SK-N-MC (cell line): Measurements from ENCODE around the gene KPNA1.
A peak's percentile ranks its signal among the peaks of the same experiment; 100 is the strongest.

Source experiments
- DNase-seq: peaks from one replicate; pipeline ENCODE4 v3.0.0-alpha.2; 2011; ENCODE audit warnings: low read depth, low spot score
- H3K27ac ChIP-seq: fragments of 200-600 bp; sonication (generic); 2 replicates; pipeline ENCODE4 v1.5.1; 2016; ENCODE audit warnings: mixed run types
- H3K36me3 ChIP-seq: fragments of 200-600 bp; sonication (generic); 2 replicates; pipeline ENCODE4 v1.6.1; 2017; ENCODE audit warnings: antibody characterized with exemption, low read length, mixed read lengths; ENCODE audit not compliant: insufficient read depth
- H3K4me3 ChIP-seq: fragments of 200-600 bp; sonication (generic); 2 replicates; pipeline ENCODE4 v1.5.1; 2016
- H3K9ac ChIP-seq: fragments of 200-600 bp; sonication (generic); 2 replicates; pipeline ENCODE4 v1.8.0; 2017; ENCODE audit warnings: mixed run types, mixed read lengths; ENCODE audit not compliant: insufficient read length
- H3K9me3 ChIP-seq: fragments of 200-600 bp; sonication (generic); 2 replicates; pipeline ENCODE4 v1.6.1; 2017; ENCODE audit warnings: low read depth, mild to moderate bottlenecking, antibody characterized with exemption, low read length, moderate library complexity, mixed read lengths
- EZH2 ChIP-seq: fragments of 200-600 bp; sonication (generic); IDR thresholded peaks from one replicate; pipeline ENCODE4 v1.6.1; 2017; ENCODE audit warnings: antibody characterized with exemption
- FOXP2 ChIP-seq: optimal IDR thresholded peaks from 2 replicates; pipeline ENCODE3; 2011; ENCODE audit warnings: mild to moderate bottlenecking, moderate library complexity; ENCODE audit not compliant: insufficient read depth; ENCODE audit errors: extremely low read length, control extremely low read depth
- POLR2AphosphoS5 ChIP-seq: IDR thresholded peaks from 2 replicates; pipeline ENCODE4 v1.6.1; 2012; ENCODE audit warnings: mild to moderate bottlenecking, low read depth, low read length, borderline replicate concordance

Gene KPNA1

DNA sequence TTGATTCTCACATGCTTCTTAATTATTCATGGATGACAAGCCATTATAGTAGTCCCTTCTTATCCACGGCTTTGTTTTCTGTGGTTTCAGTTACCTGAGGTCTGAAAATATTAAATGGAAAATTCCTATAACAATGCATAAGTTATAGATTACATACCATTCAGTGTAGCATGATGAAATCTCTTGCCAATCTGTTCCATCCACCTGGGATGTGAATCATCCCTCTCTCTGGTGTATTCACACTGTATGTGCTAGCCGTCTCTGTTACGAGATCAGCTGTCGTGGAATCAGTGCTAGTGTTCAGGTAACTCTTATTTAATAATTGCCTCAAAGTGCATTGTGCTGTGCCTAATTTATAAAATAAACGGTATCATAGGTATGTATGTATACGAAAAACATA is 104.1 kb downstream of the KPNA1 start:
- DNase-seq, result no peak
- Histone ChIP-seq H3K9me3 (no peaks in the 10 kb centered on the region), H3K36me3 (peaks cover 68% of the 10 kb centered on the region), H3K9ac (no peak overlapping the region), H3K4me3 (no peak overlapping the region), H3K27ac (no peak overlapping the region)
- TF ChIP-seq POLR2AphosphoS5, result no peak
- TF ChIP-seq FOXP2, result no peak
- TF ChIP-seq EZH2, result no peak

DNA sequence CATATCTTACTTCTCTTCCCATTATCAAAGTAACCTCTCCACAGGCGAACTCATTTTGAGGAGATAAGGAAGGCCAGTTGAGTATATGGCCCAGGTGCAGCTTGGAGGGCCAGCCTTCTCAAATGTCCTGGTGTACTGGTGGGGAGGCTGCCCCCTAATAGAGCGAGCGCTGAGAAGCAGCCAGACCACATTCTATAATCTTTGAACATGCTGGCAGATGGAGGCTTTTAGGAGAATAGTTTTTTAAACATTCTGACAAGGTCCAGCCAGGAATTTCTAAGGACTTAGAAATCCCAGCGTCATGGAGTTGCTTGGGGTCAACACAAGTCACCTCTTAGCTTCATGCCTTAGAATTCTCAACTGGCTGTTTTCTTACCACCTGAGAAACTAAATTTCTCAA is 104.6 kb downstream of the KPNA1 start:
- no peak for DNase-seq
- Histone ChIP-seq H3K27ac (0 out of 2 replicates have a peak overlapping the region, but pooled peaks have one; percentile 30), H3K4me3 (no peak overlapping the region), H3K9ac (no peak overlapping the region), H3K36me3 (peaks cover 74% of the 10 kb centered on the region), H3K9me3 (no peaks in the 10 kb centered on the region)
- TF ChIP-seq EZH2, result no peak

DNA sequence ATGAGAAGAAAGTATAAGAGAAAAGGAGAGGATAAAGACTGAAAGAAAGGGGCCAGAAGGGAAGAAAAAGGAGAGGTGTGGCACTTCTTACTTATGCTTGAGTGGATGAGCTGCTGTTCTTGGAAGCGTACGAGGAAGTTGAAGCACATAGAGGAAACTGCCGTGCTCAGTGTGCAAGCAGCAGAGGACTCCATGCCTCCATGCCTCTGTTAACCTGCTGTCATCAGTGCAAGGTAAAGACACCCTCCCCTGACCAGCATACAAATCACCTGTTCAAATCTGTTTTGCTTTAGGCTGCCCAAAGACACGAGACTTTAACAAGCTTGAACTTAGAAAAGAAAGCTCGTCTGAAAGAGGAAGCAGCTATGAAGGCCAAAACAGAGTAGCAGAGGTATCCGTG is 105.3 kb downstream of the KPNA1 start:
- DNase-seq, result no peak
- H3K27ac ChIP-seq, result no peak overlapping the region
- H3K36me3 ChIP-seq, result peaks cover 78% of the 10 kb centered on the region
- no peak overlapping the region for H3K4me3 ChIP-seq
- TF ChIP-seq FOXP2, result no peak
- no peak for TF ChIP-seq POLR2AphosphoS5
- no peak for TF ChIP-seq EZH2
- no peak overlapping the region for H3K9ac ChIP-seq
- no peaks in the 10 kb centered on the region for H3K9me3 ChIP-seq

DNA sequence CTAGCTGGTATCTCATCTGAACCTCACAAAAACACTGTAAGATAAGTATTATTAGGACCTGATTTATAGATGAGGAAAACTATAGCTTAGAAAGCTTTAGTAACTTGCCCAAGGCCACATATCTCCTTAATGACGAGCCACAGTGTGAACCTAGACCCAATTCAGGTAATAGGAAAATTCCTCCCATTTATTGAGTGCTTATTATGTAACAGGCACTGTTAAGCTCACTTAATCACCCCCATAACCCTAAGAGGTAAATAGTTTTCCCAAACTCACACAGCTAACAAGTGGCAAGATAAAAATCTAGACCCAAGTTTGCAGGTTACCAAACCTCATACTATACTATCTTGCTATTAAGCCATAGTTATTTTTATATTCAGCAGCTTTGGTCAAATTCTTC is 106.8 kb downstream of the KPNA1 start:
- Histone ChIP-seq H3K27ac (no peak overlapping the region), H3K36me3 (peaks cover 86% of the 10 kb centered on the region), H3K4me3 (no peak overlapping the region), H3K9ac (no peak overlapping the region), H3K9me3 (no peaks in the 10 kb centered on the region)
- DNase-seq, result no peak
- TF ChIP-seq EZH2 (no peak), POLR2AphosphoS5 (no peak), FOXP2 (no peak)

DNA sequence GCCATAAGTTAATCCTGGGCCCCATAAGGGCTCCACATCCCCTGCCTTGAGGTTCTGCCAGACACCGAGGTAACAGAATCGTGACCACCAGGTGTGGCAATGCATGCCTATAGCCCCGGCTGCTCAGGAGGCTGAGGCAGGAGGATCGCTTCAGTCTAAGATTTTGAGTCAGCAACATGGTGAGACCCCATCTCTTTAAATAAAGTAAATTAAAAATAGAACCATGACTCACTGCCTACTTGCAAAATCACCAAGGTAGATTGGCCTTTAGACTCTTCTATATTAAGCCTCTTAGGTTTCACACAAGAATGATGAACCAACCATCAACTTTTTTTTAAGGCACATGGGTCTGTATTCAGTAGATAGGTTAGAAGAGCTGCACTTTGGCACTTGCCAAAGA is 108.5 kb downstream of the KPNA1 start:
- no peak for DNase-seq
- H3K4me3 ChIP-seq, result no peak overlapping the region
- TF ChIP-seq POLR2AphosphoS5, result no peak
- no peak for TF ChIP-seq FOXP2
- no peak for TF ChIP-seq EZH2
- no peak overlapping the region for H3K27ac ChIP-seq
- H3K36me3 ChIP-seq, result peaks cover 81% of the 10 kb centered on the region
- no peaks in the 10 kb centered on the region for H3K9me3 ChIP-seq
- H3K9ac ChIP-seq, result no peak overlapping the region

DNA sequence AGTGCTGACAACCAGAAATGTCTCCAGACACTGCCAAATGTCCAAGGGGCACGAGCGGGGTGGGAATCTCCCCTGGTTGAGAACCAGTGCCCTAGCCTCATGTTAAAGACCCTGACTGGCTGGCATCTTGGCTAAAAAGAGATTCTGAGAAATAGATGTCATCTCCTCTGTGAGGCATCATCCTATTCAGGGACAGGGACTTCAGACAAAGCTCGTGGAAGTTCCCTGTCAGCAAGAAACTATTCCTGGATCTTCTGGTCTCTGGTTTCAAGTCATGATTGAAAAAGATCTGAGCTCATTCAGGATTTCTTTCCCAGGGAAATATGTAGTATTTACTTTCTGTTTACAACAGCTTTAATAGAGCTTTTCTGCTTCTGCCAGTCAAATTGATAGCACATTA is 109.7 kb downstream of the KPNA1 start:
- no peak for DNase-seq
- H3K27ac ChIP-seq, result no peak overlapping the region
- H3K9ac ChIP-seq, result no peak overlapping the region
- TF ChIP-seq FOXP2, result no peak
- H3K36me3 ChIP-seq, result peaks cover 71% of the 10 kb centered on the region
- no peak overlapping the region for H3K4me3 ChIP-seq
- no peaks in the 10 kb centered on the region for H3K9me3 ChIP-seq

DNA sequence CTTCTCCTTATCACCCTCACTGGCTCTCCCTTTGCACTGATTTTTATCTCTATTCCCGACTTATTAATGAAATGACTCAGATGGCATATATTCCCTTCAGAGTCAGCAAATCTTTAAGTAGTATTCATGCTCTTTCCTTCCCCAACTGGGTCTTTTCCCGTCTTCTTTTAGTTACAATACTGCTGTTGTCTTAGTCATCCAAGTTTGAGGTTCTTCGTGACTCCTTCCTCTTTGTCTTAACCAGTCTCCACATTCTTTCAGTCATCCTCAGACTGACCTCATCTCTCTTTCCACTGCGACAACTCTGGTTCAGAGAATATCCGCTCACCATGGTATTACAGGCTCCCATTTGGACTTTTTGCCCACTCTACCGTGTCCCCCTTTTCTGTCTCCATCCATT is 111.2 kb downstream of the KPNA1 start:
- Histone ChIP-seq H3K36me3 (peaks cover 56% of the 10 kb centered on the region), H3K9me3 (no peaks in the 10 kb centered on the region), H3K9ac (no peak overlapping the region), H3K27ac (no peak overlapping the region), H3K4me3 (no peak overlapping the region)
- DNase-seq, result no peak
- TF ChIP-seq POLR2AphosphoS5 (no peak), EZH2 (no peak), FOXP2 (no peak)

DNA sequence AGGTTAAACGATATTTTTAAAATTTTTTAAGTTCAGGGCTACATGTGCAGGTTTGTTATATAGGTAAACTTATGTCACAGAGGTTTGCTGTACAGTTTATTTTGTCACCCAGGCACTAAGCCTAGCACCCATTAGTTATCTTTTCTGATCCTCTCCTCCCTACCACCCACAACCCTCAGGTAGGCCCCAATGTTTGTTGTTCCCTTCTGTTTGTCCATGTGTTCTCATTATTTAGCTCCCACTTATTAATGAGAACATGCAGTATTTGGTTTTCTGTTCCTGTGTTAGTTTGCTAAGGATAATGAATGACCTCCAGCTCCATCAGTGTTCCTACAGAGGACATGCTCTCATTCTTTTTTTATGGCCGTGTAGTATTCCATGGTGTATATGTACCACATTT is 115.8 kb downstream of the KPNA1 start:
- no peak for DNase-seq
- peaks cover 28% of the 10 kb centered on the region for H3K36me3 ChIP-seq
- TF ChIP-seq FOXP2, result no peak
- no peak for TF ChIP-seq EZH2
- TF ChIP-seq POLR2AphosphoS5, result no peak
- H3K27ac ChIP-seq, result no peak overlapping the region
- no peak overlapping the region for H3K9ac ChIP-seq
- H3K4me3 ChIP-seq, result no peak overlapping the region
- no peaks in the 10 kb centered on the region for H3K9me3 ChIP-seq

DNA sequence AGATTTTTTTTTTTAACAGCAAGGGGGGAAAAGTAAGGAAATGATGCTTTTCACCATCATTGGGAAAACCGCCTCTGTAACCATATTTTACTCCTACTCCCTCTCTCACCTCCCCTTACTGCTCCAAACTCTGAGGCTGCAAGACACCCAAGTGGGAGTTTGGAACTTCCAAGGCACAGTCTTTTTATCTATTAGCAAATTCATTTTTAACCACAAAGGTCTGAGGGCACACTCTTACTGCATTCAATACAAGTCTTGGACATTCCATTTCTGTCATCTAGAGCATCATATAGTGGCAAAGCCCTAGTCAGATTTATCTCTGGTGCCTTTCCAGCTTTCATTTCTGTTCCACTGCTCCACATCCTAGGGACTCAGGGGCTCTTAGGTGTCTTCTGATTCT is 117.5 kb downstream of the KPNA1 start:
- Histone ChIP-seq H3K27ac (no peak overlapping the region), H3K36me3 (peaks cover 23% of the 10 kb centered on the region), H3K4me3 (no peak overlapping the region), H3K9me3 (no peaks in the 10 kb centered on the region), H3K9ac (no peak overlapping the region)
- TF ChIP-seq POLR2AphosphoS5 (no peak), FOXP2 (no peak), EZH2 (no peak)
- no peak for DNase-seq

DNA sequence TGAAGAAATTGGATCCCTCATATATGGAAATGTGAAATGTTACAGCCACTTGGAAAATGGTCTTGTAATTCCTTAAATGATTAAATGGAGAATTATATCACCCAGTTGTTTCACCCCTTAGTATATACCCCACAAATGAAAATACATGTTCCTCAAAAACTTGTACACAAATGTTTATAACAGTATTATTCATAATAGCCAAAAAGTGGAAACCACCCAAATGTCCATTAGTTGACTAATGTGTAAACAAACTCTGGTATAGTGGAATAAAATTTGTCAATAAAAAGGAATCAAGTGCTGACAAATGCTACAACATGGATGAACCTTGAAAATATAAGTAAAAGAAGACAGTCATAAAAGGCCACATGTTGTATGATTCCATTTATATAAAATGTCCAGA is 118.2 kb downstream of the KPNA1 start:
- no peak for TF ChIP-seq EZH2
- TF ChIP-seq POLR2AphosphoS5, result no peak
- Histone ChIP-seq H3K9ac (no peak overlapping the region), H3K4me3 (no peak overlapping the region), H3K36me3 (peaks cover 23% of the 10 kb centered on the region), H3K27ac (no peak overlapping the region), H3K9me3 (no peaks in the 10 kb centered on the region)
- no peak for DNase-seq
